ENCODE data around the gene TRIM25.

GRCh38 chr17:56881685-56882295 lies 32.1 kb downstream of the TRIM25 start:
- TF ChIP-seq CTCF (IDR thresholded peaks at IDR 0.05) (no peak), POLR2A (IDR thresholded peaks at IDR 0.05) (no peak)
